Measurements from ENCODE around the gene MTREX.
A peak's percentile ranks its signal among the peaks of the same experiment; 100 is the strongest.

Gene MTREX

GRCh38 chr5:55429613-55430253 is 121.9 kb downstream of the MTREX start:
- DNase-seq (ENCODE audit: low read depth): no peak

DNA sequence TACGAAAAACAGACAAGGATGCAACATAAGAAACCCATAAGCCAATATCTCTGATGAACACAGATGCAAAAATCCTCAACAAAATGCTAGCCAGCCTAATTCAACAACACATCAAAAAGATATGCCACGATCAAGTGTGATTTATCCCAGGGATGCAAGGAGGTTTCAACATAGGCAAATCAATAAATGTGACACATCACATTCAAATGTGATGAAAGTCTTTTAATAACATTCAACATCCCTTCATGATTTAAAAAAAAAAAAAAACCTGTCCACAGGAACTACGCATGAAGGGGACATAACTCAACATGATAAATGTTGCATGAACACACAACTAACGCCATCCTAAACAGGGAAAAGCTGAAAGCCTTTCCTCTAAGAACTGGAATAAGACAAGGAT is 124.8 kb downstream of the MTREX start:
- DNase-seq (ENCODE audit: low read depth): peak; percentile 19

DNA sequence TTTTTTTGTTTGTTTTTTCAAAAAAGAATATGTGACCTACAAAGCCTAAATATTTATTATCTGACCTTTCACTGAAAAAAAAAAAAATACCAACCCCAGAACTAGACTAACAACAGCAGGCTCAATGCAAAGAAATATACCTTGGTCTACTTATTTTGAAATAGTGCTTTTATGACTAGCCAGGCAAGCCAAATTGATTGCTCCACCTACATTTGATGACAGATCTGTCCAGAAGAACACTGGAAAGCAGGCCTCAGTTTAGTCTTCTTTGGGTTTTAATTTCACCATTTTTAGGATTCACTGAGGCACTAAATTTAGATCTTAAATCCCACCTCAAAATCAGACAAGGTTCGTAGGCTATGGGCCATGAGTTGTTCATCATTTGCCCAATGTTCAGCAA is 129.7 kb downstream of the MTREX start:
- DNase-seq (ENCODE audit: low read depth): no peak

GRCh38 chr5:55437859-55438206 is 130.0 kb downstream of the MTREX start:
- no peak for DNase-seq (ENCODE audit: low read depth)

DNA sequence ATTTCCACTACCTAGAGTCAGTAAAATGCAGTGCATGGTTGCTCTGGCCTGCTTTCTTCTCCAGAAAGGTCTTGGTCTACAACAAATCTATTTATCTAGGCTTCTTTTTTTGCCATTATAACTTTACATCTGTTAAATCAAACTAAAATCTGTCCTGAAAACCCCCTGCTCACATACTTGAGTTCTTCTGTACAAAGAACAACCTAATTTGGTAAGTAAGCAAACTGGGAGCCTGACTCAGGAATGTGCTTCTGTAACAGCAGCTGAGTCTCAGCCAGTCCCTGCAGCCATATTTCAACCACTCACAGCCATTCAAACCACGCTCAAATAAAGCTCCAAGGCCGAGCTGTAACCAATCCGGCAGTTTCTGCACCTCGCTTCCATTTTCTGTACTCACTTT is 131.2 kb downstream of the MTREX start:
- no peak for DNase-seq (ENCODE audit: low read depth)

DNA sequence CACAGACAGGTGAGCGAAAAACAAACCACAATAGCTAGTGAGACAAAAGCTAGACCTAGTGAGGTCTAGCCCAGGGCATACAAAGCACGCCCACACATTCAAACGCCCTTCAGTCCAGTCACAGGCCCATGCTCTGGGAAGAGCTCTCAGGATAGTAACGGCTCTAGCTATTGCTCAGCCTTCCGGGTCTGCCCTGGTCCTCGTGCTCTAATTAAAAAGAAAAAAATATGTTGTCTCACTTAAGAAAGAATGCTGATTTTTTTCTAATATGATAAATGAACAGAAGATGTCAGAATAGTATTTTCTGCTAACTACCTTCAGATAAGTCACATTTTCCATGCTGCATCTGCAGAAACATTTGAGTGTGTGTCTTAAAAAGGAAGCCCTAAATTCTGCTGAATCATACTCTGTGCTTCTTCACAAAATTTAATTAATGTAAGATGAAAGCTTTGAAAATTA is 132.4 kb downstream of the MTREX start:
- peak; percentile 78 for DNase-seq (ENCODE audit: low read depth)

DNA sequence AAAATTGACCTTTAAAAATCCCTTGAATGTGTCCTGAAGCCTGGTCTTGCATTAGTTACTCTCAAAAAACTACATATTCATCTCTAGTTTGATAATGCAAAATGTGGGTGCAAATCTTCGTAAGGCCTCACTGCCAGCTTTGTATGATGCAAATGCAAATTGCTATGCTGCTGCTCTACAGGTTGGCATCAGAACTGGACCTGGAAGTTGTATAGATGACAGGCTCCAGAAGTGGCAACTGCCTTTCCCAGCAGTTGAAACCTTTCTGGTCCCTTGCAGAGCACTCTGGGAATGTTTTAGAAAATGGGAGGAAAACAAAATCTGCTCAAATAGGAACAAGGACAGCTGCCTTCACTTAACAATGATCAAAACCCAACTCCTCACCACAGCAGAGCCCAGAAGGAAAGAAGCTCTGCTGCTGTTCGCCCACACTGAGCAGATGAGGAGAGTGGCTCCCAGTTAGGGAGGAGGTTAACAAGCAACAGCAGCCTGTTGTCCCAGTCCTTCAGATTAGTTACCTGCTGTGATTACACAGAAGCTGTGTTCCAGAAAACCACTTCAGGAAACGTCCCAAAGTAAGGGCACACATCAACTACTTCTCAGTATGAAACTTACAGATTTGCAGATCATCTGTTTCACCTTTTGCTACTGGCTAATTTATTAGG is 133.4 kb downstream of the MTREX start:
- DNase-seq (ENCODE audit: low read depth): no peak

GRCh38 chr5:55441954-55442353 is 134.2 kb downstream of the MTREX start:
- no peak for DNase-seq (ENCODE audit: low read depth)

DNA sequence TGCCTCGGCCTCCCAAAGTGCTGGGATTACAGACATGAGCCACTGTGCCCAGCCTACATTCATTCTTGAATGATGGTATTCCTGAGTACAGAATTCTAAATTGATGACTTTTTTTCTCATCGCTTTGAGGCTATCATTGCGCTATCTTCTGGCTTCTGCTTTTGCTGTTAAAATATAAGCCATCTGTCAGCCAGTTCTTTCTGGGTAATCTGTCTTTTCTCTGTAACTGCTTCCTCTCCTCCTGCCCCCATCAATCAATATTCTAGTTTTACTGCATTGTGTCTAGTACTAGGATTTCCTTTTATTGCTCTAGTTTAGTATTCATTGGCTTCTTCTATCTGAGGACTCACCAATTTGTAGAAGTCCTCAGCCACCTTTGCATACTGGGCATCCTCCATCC is 138.0 kb downstream of the MTREX start:
- no peak for DNase-seq (ENCODE audit: low read depth)

GRCh38 chr5:55446640-55447351 is 139.0 kb downstream of the MTREX start:
- no peak for DNase-seq (ENCODE audit: low read depth)

DNA sequence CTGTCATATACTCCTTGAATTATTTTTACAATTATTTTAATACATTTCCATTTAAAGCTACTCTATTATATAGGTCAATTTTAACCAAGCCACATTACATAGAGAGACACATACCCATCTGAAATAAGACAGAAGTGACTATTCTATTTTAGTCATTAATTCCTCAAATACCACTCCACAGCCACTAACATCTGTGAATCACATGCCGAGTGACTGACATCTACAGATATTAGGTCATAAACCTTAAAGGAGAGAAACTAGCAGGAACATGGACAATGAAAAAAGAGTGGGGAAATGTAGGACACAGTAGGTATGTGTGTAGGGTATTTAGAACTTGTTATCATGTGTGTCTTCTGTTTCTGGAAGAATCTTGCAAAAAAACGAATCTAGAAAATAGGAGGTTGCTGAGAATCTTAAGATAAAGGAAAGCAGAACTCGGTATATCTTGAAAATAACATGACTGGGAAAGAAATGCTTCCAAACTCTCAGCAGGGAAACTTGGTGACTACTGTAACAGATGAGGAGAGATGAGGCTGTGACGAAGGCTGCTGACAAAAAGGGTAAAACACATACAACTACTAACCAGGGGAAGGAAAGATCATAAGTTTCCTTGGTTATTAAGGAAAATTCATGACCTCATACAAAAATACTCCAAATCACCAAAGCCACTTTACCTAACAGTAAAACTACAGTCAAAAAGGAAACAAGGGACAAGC is 142.4 kb downstream of the MTREX start:
- peak; percentile 58 for DNase-seq (ENCODE audit: low read depth)

GRCh38 chr5:55451976-55452375 is 144.2 kb downstream of the MTREX start:
- no peak for DNase-seq (ENCODE audit: low read depth)

DNA sequence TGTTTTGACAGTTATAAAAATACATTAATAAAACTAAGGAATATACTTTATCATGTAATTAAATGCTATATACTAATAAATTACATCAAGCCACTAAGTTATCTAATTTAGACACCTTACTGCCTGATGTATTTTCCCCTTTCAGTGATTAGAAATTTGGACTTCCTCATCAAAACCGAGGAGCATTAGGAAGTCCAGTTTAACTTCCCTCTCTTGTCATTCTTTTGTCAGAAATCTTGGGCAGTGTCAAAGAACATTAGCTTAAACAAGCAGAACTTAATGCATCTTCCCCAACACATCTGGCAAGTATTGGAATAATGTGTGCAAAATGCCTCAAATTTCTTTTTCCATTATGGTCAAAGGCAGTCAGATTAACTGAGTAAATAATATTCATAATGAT is 145.4 kb downstream of the MTREX start:
- DNase-seq (ENCODE audit: low read depth): no peak

- no peak for DNase-seq (ENCODE audit: low read depth)
Observed at GRCh38 chr5:55454282-55454681, 146.5 kb downstream of the MTREX start.

DNA sequence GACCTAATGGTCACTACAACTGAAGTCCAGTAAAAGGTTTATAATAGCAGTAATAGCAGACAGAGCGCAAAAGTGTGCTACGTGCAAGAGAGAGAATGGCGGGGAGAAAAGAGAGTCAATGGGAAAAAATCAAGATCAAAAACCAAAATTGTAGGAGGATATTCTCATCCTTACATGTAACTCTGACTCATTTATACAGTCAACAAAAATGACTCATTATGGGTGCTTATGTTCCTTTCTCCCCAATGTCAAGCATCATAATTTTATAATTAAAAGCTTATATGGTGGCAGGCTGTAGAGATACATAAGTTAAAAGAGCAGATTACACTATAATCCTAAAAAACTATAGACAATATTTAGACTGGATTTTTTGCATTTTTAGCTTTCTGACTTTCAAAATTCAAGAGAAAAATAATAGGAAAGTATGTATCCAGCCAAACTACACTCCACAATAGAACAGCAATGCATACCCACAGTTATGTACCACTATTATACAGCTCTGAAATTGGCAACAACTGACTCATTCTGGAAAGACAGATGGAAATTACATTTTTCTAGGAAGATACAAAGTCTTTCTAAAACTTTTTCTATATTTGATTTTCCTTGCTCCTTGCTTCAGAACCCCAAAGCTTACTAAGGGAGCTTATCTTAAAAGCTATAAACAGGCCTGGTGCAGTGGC is 148.6 kb downstream of the MTREX start:
- peak; percentile 84 for DNase-seq (ENCODE audit: low read depth)

- no peak for DNase-seq (ENCODE audit: low read depth)
Observed at GRCh38 chr5:55459572-55459971, 151.8 kb downstream of the MTREX start.

- no peak for DNase-seq (ENCODE audit: low read depth)
Observed at GRCh38 chr5:55463613-55464012, 155.8 kb downstream of the MTREX start.

DNA sequence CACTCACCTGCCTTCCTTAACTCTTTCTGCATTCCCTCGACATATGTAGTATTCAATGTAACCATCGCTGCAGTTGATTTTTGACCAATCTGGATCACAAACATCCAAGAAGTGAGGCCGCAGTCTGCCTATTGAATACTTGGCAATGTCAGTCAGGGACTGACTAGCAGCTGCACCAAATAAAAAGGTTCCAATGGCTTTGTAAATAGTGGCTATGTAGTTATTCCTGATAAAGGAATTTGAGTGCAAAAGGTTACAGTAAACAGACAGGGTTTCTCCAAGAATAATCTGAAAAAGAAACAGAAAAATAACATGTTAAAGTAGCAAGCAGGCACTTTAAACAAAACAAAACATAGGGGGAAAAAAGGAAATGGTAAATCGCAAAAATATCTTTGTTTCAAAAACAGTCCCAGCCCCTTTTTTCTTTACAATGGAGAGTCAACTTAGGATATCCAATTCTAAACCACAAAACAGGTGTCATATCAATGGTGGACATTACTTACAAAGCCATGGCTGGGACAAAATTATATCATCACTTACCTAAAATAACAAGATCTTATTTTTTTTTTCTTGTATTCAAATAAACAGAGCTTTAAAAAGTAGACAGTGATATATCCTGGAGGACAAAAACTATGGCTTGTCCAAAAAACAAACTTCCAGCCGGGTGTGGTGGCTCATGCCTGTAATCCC is 160.2 kb downstream of the MTREX start:
- DNase-seq (ENCODE audit: low read depth): no peak

DNA sequence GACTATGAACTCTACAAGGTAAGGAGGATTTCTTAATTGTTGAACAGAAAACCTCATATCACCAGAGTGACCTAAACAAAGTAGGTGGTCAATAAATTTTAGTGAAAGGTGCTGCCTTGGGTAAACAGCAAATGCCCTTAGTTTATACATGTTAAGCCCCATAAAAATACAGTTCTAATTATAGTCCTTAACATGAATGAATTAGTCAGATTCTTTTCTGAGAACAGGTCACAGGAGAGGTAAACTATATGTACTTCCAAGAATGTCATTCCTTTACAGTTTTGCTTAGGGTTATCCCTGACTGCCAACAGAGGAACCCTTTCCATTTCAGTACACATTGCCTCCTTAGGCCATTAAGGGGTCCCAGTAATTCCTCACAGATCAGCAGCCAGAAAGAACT is 162.1 kb downstream of the MTREX start:
- DNase-seq (ENCODE audit: low read depth): no peak

GRCh38 chr5:55470282-55470681 is 162.5 kb downstream of the MTREX start:
- no peak for DNase-seq (ENCODE audit: low read depth)

GRCh38 chr5:55471468-55471867 is 163.7 kb downstream of the MTREX start:
- DNase-seq (ENCODE audit: low read depth): no peak

DNA sequence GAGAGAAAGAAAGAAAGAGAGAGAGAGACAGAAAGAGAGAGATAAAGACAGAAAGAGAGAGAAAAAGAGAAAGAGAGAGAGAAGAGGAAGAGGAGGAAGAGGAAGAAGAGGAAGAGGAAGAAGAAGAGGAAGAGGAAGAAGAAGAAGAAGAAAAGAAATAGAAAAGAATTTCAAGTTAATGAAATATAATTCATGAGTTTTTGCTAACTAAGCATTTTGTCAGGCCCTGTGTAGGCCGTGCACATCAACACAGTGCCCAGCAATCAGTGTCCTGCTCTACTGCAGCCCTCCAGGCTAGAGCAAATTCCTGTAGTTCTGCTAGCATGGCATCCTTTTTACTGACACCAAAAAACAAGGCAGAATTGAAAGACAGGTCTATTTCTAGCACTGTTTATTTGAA is 164.9 kb downstream of the MTREX start:
- no peak for DNase-seq (ENCODE audit: low read depth)

Measured in ELR (cell line).